ENCODE results near the gene ENOSF1. TPM values are rescaled to one million over a fixed set of nuclear protein-coding genes. Genes with fewer than 3 reads are reported as not detected.

Gene ENOSF1
- total and polyA plus RNA-seq, 2 of the 4 experiments (the other 2 are of a cell fraction), result 12.2 to 12.6 TPM

DNA sequence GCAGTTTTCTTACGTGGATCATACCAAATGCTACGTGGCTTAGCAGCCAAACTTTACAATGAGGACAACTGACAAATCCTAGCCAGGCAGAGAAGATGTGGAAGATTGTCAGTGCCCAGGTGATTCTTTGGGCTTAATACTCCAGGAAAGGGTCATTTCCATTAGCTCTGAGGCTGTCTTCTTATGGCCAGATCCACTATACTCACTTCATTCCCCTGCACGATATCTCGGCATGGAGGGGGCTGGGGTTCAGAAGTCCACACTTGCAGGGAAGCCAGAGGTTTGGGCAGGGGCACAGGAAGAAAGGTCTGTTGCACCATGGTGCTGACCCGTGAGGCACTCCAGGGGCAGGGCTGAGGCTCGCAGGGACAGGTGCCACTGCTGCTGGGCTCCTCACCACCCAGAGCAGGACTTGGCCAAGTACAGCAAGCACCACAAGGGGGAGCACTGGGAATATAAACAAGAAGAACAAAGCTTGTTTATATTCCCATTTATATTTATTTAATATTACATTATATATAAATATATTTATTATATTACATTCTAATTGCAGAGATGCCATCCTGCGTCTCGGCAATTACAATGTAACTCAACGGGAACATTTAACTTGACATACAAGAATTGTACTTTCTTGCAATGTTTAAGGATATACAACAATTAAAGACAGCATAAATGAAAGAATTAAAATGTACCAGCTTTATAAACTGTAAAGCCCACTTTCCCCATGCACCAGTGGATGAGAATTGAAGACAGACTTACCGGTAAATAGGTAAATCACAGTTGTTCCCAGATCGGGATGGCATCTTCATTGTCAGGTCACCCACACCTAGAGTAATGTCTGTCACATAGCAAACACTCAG is 88.4 kb downstream of the ENOSF1 start:
- peak; percentile 85 for ATAC-seq (ENCODE audit: low read depth)
- 0% methylated on average over 1 of the region's 11 CpGs; no CpG with 5 or more reads in 1 of the 2 experiments for WGBS, 2 experiments (ENCODE audit: extremely low coverage in 2 of 2, insufficient read length in 1 of 2)
- in situ Hi-C loops (cut with MboI; ENCODE audit: low sequenced_read_pairs), result loop anchor here (5.0 kb wide), 2 partner anchors 208 to 342 kb away; no protein-coding TSS in a partner anchor
- Histone ChIP-seq H3K14ac (replicated peaks; ENCODE audit: low read depth, low read length) (no peak overlapping the region), H3K56ac (ENCODE audit: extremely low read depth, insufficient read depth, low read length) (no peak overlapping the region), H3K9me3 (ENCODE audit: control insufficient read depth, insufficient read depth, low read length) (no peaks in the 10 kb centered on the region), H4K20me1 (ENCODE audit: insufficient read depth, low read length) (no peaks in the 10 kb centered on the region), H3K4me1 (ENCODE audit: control insufficient read depth, insufficient read depth, low read length) (no peaks in the 10 kb centered on the region; the same call in 1 of the 2 replicates), H2AFZ (replicated peaks; ENCODE audit: low read length, poor library complexity) (no peak overlapping the region), H3K27me3 (ENCODE audit: control insufficient read depth, insufficient read depth, low read length) (peaks cover 8% of the 10 kb centered on the region), H2BK20ac (ENCODE audit: low read depth, low read length) (no peak overlapping the region), H3K9ac (ENCODE audit: low read depth, low read length) (no peak overlapping the region), H2BK5ac (ENCODE audit: low read depth, low read length, poor library complexity, severe bottlenecking) (no peak overlapping the region), H4K91ac (ENCODE audit: insufficient read depth, low read depth, low read length) (no peak overlapping the region), H3K79me1 (ENCODE audit: low read depth in 1 of 2, low read length in 2 of 2) (no peaks in the 10 kb centered on the region), H3K23ac (ENCODE audit: low read depth, low read length) (no peak overlapping the region), H2AK9ac (replicated peaks; ENCODE audit: low read depth, low read length, poor library complexity) (peak overlapping the region; percentile 23), H3K27ac (ENCODE audit: insufficient read depth, low read length) (no peak overlapping the region), H4K8ac (ENCODE audit: low read depth in 2 of 2, low read length in 2 of 2) (no peak overlapping the region), H4K5ac (ENCODE audit: low read depth, low read length) (no peak overlapping the region), H3K4me3 (ENCODE audit: insufficient read depth, low read depth, low read length) (no peak overlapping the region), H3K9me1 (ENCODE audit: insufficient read depth, low read length) (no peaks in the 10 kb centered on the region), H3K4me2 (ENCODE audit: low read depth, low read length) (no peak overlapping the region), H2BK120ac (ENCODE audit: low read depth, low read length) (no peak overlapping the region), H3K36me3 (ENCODE audit: control insufficient read depth, insufficient read depth, low read length) (no peaks in the 10 kb centered on the region), H2BK15ac (ENCODE audit: low read depth, low read length) (no peak overlapping the region), H2AK5ac (ENCODE audit: low read depth, low read length) (no peak overlapping the region), H3K18ac (ENCODE audit: low read depth, low read length) (no peak overlapping the region), H3K4ac (ENCODE audit: low read depth, low read length) (no peak overlapping the region)
- ChIA-PET CTCF (interaction anchor here (0.6 to 3.0 kb wide), 19 partner anchors 12 to 339 kb away, joined by 3 to 25 read pairs (median 4); no protein-coding TSS in a partner anchor), POLR2A (ENCODE audit: unreplicated experiment) (interaction anchor here (0.5 kb wide), 1 partner anchor 13 kb away, joined by 17 read pairs; no protein-coding TSS in a partner anchor)
- TF ChIP-seq POLR2A (IDR thresholded peaks at IDR 0.05; ENCODE audit: low read depth, low read length) (no peak), CHD1 (IDR thresholded peaks at IDR 0.05; ENCODE audit: low read depth, low read length) (no peak), SMC3 (IDR thresholded peaks at IDR 0.05; ENCODE audit: low read depth, low read length) (peak; percentile 79), CTCF (conservative IDR thresholded peaks at IDR 0.05; ENCODE audit: low read depth, low read length) (peak; percentile 73), RAD21 (IDR thresholded peaks at IDR 0.05; ENCODE audit: low read length) (peak; percentile 67), MAZ (IDR thresholded peaks at IDR 0.05; ENCODE audit: borderline replicate concordance, low read depth, low read length) (no peak), BHLHE40 (IDR thresholded peaks at IDR 0.05; ENCODE audit: low read depth, low read length) (no peak)
- intact Hi-C loops (cut with micrococcal nuclease), result loop anchor here (1.0 to 5.0 kb wide), 4 partner anchors 33 to 215 kb away; partner anchors contain the start of gene TYMS
- BruUV-seq (replicated peaks), result no TSS peak
- DNase-seq, result peak; percentile 78
- dilution Hi-C loops (cut with HindIII; ENCODE audit: low sequenced_read_pairs, unreplicated experiment), result no loop called here
